HEK293 (cell line): ENCODE measurements around the gene WDR41.

Experiments
- ATF2 ChIP-seq: fragments of 450-650 bp; formaldehyde crosslinking; IDR thresholded peaks from 2 replicates; pipeline ENCODE4 v1.5.1; 2016; ENCODE audit warnings: missing biosample characterization, missing genetic modification characterization, low read depth
- GLI4 ChIP-seq: fragments of 450-650 bp; formaldehyde crosslinking; IDR thresholded peaks from 2 replicates; pipeline ENCODE4 v1.5.1; 2016; ENCODE audit warnings: missing biosample characterization, missing genetic modification characterization
- HOXD13 ChIP-seq: sonication (generic); formaldehyde crosslinking; IDR thresholded peaks from 2 replicates; pipeline ENCODE4 v1.8.0; 2022; ENCODE audit warnings: missing genetic modification reagents, borderline replicate concordance
- IKZF3 ChIP-seq: fragments of 450-650 bp; IDR thresholded peaks from 2 replicates; pipeline ENCODE4 v1.5.0; 2018; ENCODE audit warnings: missing biosample characterization, mild to moderate bottlenecking, missing genetic modification characterization, moderate library complexity
- KLF17 ChIP-seq: fragments of 450-650 bp; formaldehyde crosslinking; IDR thresholded peaks from 2 replicates; pipeline ENCODE4 v1.5.1; 2016; ENCODE audit warnings: missing biosample characterization, missing genetic modification characterization
- OSR2 ChIP-seq: fragments of 450-650 bp; formaldehyde crosslinking; IDR thresholded peaks from 2 replicates; pipeline ENCODE4 v1.5.1; 2016; ENCODE audit warnings: missing biosample characterization, missing genetic modification characterization
- TCF7L2 ChIP-seq: IDR thresholded peaks from 2 replicates; pipeline ENCODE4 v1.6.1; 2011; ENCODE audit warnings: low read depth, mild to moderate bottlenecking, inconsistent platforms, low read length, moderate library complexity, borderline replicate concordance
- ZNF140 ChIP-seq: fragments of 450-650 bp; formaldehyde crosslinking; IDR thresholded peaks from 2 replicates; pipeline ENCODE4 v1.5.1; 2016; ENCODE audit warnings: missing biosample characterization, missing genetic modification characterization
- ZNF223 ChIP-seq: fragments of 450-650 bp; formaldehyde crosslinking; IDR thresholded peaks from 2 replicates; pipeline ENCODE4 v1.5.1; 2016; ENCODE audit warnings: missing biosample characterization, missing genetic modification characterization
- ZNF23 ChIP-seq: fragments of 450-650 bp; formaldehyde crosslinking; IDR thresholded peaks from 2 replicates; pipeline ENCODE4 v1.5.1; 2016; ENCODE audit warnings: missing biosample characterization, missing genetic modification characterization, borderline replicate concordance
- ZNF24 ChIP-seq: fragments of 450-650 bp; formaldehyde crosslinking; IDR thresholded peaks from 2 replicates; pipeline ENCODE4 v1.5.1; 2016; ENCODE audit warnings: missing biosample characterization, missing genetic modification characterization
- ZNF280D ChIP-seq: fragments of 450-650 bp; formaldehyde crosslinking; IDR thresholded peaks from 2 replicates; pipeline ENCODE4 v1.5.1; 2016; ENCODE audit warnings: missing biosample characterization, missing genetic modification characterization
- ZNF341 ChIP-seq: fragments of 450-650 bp; formaldehyde crosslinking; IDR thresholded peaks from 2 replicates; pipeline ENCODE4; 2016; ENCODE audit warnings: low read depth, missing biosample characterization, missing genetic modification characterization
- ZNF366 ChIP-seq: fragments of 450-650 bp; formaldehyde crosslinking; conservative IDR thresholded peaks from 2 replicates; pipeline ENCODE4 v1.5.1; 2016; ENCODE audit warnings: missing biosample characterization, missing genetic modification characterization
- ZNF394 ChIP-seq: fragments of 450-650 bp; formaldehyde crosslinking; IDR thresholded peaks from 2 replicates; pipeline ENCODE4 v1.5.1; 2016; ENCODE audit warnings: missing biosample characterization, missing genetic modification characterization, mild to moderate bottlenecking, moderate library complexity, borderline replicate concordance
- ZNF473 ChIP-seq: fragments of 450-650 bp; formaldehyde crosslinking; IDR thresholded peaks from 2 replicates; pipeline ENCODE4 v1.5.1; 2017; ENCODE audit warnings: missing biosample characterization, missing genetic modification characterization
- ZNF518A ChIP-seq: fragments of 450-650 bp; formaldehyde crosslinking; conservative IDR thresholded peaks from 2 replicates; pipeline ENCODE4 v1.5.1; 2016; ENCODE audit warnings: low read depth, missing biosample characterization, missing genetic modification characterization
- ZNF549 ChIP-seq: fragments of 450-650 bp; IDR thresholded peaks from 2 replicates; pipeline ENCODE4 v1.5.1; 2018; ENCODE audit warnings: missing biosample characterization, missing genetic modification characterization, mild to moderate bottlenecking, inconsistent platforms, moderate library complexity
- ZNF610 ChIP-seq: fragments of 450-650 bp; formaldehyde crosslinking; IDR thresholded peaks from 2 replicates; pipeline ENCODE4 v1.5.1; 2016; ENCODE audit warnings: missing biosample characterization, missing genetic modification characterization, borderline replicate concordance
- ZNF629 ChIP-seq: fragments of 450-650 bp; formaldehyde crosslinking; IDR thresholded peaks from 2 replicates; pipeline ENCODE4 v1.5.1; 2017; ENCODE audit warnings: missing biosample characterization, missing genetic modification characterization
- ZNF639 ChIP-seq: fragments of 450-650 bp; formaldehyde crosslinking; IDR thresholded peaks from 2 replicates; pipeline ENCODE4 v1.5.1; 2016; ENCODE audit warnings: missing biosample characterization, missing genetic modification characterization
- ZNF692 ChIP-seq: fragments of 450-650 bp; formaldehyde crosslinking; IDR thresholded peaks from 2 replicates; pipeline ENCODE4 v1.5.1; 2016; ENCODE audit warnings: missing biosample characterization, missing genetic modification characterization
- ZNF768 ChIP-seq: fragments of 450-650 bp; formaldehyde crosslinking; IDR thresholded peaks from 2 replicates; pipeline ENCODE4 v1.5.1; 2018; ENCODE audit warnings: missing biosample characterization, mild to moderate bottlenecking, missing genetic modification characterization
- ZSCAN4 ChIP-seq: fragments of 450-650 bp; formaldehyde crosslinking; IDR thresholded peaks from 2 replicates; pipeline ENCODE4 v1.5.1; 2017; ENCODE audit warnings: missing biosample characterization, missing genetic modification characterization

The WDR41 gene

GRCh38 chr5:77491783-77492652 lies at the start of gene WDR41 (continued):
- no peak for TF ChIP-seq ZNF768 (tag by site-specific recombination)
- TF ChIP-seq ZNF366 (tag by site-specific recombination): no peak
- TF ChIP-seq ZNF518A (tag by site-specific recombination): no peak
- TF ChIP-seq ATF2 (tag by site-specific recombination): no peak
- peak; percentile 44; the same call in 1 of the 2 replicates for TF ChIP-seq ZNF629 (tag by site-specific recombination)
- peak; percentile 93 for TF ChIP-seq ZNF341
- TF ChIP-seq IKZF3: no peak
- TF ChIP-seq OSR2 (tag by site-specific recombination): no peak
- TF ChIP-seq KLF17: peak; percentile 71; the same call in 1 of the 2 replicates
- no peak for TF ChIP-seq ZSCAN4 (tag by site-specific recombination)
- peak; percentile 58; the same call in 1 of the 2 replicates for TF ChIP-seq ZNF24
- TF ChIP-seq ZNF394: peak; percentile 38; the same call in 1 of the 2 replicates
- TF ChIP-seq GLI4 (tag by site-specific recombination): no peak
- TF ChIP-seq ZNF23 (tag by site-specific recombination): no peak
- TF ChIP-seq ZNF280D (tag by site-specific recombination): no peak
- TF ChIP-seq ZNF639 (tag by site-specific recombination): no peak
- no peak for TF ChIP-seq ZNF610 (tag by site-specific recombination)
- TF ChIP-seq ZNF473 (tag by site-specific recombination): no peak
- TF ChIP-seq HOXD13 (CRISPR knock-in tag): no peak
- TF ChIP-seq ZNF549: no peak
- TF ChIP-seq ZNF223 (tag by site-specific recombination): no peak
- peak; percentile 66; the same call in 1 of the 2 replicates for TF ChIP-seq ZNF692 (tag by site-specific recombination)
- no peak for TF ChIP-seq TCF7L2
- no peak for TF ChIP-seq ZNF140
